VCaP (cell line): ENCODE measurements around the gene KCTD20.
A peak's percentile ranks its signal among the peaks of the same experiment; 100 is the strongest.
"Not testable (repeated sequence)": the region's sequence is repeated elsewhere in the genome, so short reads cannot be mapped to it uniquely, and the experiment has no call there.

Experiments used
- H3K27ac ChIP-seq: fragments of 450-650 bp; 2 replicates; pipeline ENCODE4 v1.5.1; 2017
- TF ChIP-seq, protein P1 (sequence below): fragments of 450-650 bp; conservative IDR thresholded peaks from 2 replicates; pipeline ENCODE4 v1.5.1; 2017; ENCODE audit warnings: mild to moderate bottlenecking, moderate library complexity

Gene KCTD20

DNA sequence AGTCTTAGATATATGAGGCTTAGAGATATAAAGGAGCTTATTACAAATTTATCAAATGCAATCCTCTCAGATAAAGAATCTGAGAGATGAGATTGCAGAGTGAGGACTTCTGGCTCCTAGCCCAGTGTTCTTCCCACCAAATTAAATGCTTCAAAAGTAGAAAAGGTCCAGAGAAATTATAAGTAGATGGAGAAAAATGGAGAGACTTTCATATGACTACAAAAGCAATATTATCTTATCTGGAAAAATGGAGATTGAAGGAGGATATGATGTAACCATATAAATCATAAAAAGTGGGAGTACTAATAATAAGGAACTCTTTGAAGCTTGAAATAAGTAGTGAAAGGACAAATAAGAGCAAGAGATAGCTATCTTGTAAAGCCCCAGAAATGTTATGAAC lies 2.8 kb downstream of the KCTD20 start:
- H3K27ac ChIP-seq: peak overlapping the region; percentile 96
- TF ChIP-seq, protein P1, sequence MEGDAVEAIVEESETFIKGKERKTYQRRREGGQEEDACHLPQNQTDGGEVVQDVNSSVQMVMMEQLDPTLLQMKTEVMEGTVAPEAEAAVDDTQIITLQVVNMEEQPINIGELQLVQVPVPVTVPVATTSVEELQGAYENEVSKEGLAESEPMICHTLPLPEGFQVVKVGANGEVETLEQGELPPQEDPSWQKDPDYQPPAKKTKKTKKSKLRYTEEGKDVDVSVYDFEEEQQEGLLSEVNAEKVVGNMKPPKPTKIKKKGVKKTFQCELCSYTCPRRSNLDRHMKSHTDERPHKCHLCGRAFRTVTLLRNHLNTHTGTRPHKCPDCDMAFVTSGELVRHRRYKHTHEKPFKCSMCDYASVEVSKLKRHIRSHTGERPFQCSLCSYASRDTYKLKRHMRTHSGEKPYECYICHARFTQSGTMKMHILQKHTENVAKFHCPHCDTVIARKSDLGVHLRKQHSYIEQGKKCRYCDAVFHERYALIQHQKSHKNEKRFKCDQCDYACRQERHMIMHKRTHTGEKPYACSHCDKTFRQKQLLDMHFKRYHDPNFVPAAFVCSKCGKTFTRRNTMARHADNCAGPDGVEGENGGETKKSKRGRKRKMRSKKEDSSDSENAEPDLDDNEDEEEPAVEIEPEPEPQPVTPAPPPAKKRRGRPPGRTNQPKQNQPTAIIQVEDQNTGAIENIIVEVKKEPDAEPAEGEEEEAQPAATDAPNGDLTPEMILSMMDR: no peak

DNA sequence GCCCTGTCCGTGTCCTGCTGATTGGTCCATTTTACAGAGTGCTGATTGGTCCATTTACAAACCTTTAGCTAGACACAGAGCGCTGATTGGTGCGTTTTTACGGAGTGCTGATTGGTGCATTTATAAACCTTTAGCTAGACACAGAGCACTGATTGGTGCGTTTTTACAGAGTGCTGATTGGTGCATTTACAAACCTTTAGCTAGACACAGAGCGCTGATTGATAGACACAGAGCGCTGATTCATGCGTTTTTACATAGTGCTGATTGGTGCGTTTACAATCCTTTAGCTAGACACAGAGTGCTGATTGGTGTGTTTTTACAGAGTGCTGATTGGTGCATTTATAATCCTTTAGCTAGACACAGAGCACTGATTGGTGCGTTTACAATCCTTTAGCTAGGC lies 6.4 kb downstream of the KCTD20 start:
- not testable (repeated sequence) for H3K27ac ChIP-seq

DNA sequence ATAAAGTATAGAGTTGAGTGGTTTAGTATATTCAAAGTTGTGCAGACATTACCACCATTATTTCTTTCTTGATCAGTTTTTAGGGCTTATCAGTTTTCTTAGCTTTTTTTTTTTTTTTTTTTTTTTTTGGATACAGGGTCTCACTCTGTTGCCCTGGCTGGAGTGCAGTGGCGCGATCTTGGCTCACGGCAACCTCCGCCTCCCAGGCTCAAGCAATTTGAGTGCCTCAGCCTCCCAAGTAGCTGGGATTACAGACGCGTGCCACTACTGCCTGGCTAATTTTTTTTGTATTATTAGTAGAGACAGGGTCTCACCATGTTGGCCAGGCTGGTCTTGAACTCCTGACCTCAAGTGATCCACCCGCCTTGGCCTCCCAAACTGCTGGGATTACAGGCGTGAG lies 10.1 kb downstream of the KCTD20 start:
- not testable (repeated sequence) for H3K27ac ChIP-seq

DNA sequence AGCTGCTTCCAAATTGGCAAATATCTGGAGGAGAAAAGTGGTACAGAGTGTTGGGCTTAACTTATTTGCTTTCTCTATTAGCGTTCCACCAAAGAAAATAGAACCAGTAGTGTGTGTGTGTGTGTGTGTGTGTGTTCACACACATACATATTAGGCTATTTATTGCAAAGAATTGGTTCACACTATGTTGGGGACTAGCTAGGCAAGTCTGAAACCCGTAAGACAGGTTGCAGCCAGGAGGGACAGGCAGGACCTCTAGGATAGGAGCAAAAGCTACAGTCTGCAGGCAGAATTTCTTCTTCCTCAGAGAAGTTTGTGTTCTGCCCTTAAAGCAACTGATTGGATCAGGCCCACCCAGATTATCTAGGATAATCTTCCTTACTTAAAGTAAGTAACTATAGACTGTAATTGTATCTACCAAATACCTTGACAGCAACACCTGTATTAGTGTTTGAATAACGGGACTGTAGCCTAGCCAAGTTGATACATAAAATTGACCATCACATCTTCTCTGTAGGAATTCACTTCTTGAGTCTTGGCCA lies 12.8 kb downstream of the KCTD20 start:
- TF ChIP-seq, protein P1: no peak
- peak overlapping the region; percentile 66 for H3K27ac ChIP-seq

DNA sequence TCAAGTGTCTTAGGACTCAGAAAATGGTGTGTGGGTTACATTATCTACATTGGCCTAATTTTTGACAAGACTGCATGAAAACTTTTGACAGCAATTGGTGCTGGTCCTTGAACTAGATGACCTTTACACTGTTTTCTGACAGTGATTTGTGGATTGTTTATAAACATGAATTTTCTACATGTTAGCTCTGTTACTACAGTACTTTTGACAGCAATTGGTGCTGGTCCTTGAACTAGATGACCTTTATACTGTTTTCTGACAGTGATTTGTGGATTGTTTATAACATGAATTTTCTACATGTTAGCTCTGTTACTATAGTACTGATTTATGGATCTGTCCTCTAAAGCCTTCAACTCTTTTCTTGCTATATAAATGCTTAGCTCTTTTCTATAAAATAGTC lies 16.7 kb downstream of the KCTD20 start:
- H3K27ac ChIP-seq: no peak overlapping the region
- TF ChIP-seq, protein P1: no peak

DNA sequence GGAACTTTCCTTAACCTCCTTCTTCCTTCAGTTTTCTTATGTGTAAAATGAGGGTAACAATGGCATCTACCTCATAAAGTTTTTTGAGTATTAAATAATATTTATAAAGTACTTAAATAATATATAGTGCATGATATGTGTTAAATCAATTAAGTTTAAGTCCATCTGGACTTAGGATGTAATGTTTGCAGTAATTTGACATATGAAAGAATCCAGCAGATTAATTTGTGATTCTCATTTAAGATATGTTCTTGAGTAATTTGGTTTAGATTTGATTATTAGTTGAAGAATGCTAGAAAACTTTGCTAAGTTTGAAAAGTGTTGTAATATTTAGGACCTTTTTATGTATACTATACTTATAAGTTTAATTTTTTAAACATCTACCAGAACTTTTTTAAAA lies 18.1 kb downstream of the KCTD20 start:
- TF ChIP-seq, protein P1: no peak
- no peak overlapping the region for H3K27ac ChIP-seq

DNA sequence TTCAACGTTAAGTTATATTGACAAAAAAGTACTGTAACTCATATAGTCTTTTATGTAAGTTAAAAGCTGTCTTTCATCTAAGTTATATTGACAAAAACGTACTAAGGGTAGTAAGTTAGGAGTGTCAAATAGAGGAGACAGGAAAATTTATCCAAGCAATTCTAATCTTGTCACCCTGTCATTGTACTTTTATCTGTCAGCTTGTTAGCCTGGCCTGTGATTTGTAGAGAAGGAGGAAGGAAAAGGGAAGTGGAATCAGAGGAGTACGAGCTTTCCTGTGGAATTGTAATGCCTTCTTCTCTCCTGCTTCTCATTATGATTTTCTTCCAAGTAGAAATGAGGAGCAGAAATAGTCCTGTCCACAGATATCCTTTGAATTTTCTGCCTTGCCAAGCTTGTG lies 18.8 kb downstream of the KCTD20 start:
- H3K27ac ChIP-seq: no peak overlapping the region
- TF ChIP-seq, protein P1: no peak

DNA sequence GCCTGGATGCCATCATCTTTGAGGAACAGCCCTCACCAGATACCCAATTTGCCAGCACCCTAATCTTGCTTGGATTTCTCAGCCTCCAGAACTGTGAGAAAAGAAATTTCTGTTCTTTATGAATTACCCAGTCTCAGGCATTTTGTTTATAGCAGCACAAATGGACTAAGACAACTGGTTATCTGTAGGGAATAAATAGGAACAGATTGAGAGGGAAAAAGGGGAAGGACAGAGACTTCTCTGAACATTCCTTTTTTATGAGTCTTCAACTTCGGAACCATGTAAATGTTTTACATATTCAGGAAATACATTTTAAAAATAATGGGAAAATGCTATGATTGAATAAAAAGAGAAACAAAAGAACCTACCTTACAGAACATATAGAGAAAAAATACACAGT lies 20.9 kb downstream of the KCTD20 start:
- TF ChIP-seq, protein P1: no peak
- no peak overlapping the region for H3K27ac ChIP-seq

DNA sequence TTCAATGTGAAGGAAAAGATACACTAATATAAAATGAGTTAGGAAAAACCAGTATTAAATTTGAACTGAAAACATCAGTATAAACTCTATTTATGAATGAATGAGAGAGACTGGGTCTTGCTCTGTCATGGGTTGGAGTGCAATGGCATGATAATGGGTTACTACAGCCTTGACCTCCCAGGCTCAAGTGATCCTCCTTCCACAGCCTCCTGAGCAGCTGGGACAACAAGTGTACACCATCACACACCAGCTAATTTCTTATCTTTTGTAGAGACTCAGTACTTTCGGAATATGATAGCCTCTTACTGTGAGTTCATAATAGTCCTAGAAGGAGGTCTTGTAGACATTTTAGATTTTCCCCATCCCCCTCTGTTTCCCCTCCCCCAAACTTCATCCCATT lies 21.4 kb downstream of the KCTD20 start:
- TF ChIP-seq, protein P1: no peak
- H3K27ac ChIP-seq: no peak overlapping the region
